Lung (tissue), 12 donors: Measurements from ENCODE around the gene MCM5. TPM values are rescaled to one million over a fixed set of nuclear protein-coding genes. Genes with fewer than 3 reads are reported as not detected.

Experiments
- ATAC-seq: fragments of 200-7000 bp; cut with Tn5 transposase; one replicate; pipeline ENCODE4 v1.9.1; 2020; ENCODE audit warnings: moderate number of reproducible peaks; ENCODE audit not compliant: insufficient read depth, low FRiP score
- DNase-seq, 3 donors: peaks; one replicate each; pipeline ENCODE4 v3.0.0-alpha.2; 2013 to 2017
- H3K27ac ChIP-seq, 2 donors: one replicate each; pipeline ENCODE4 v1.5.1; 2013; ENCODE audit warnings: mild to moderate bottlenecking in 2 of 2, moderate library complexity in 2 of 2, control low read depth in 1 of 2, inconsistent platforms in 1 of 2, low read depth in 1 of 2, low read length in 1 of 2
- H3K27me3 ChIP-seq, 3 donors: one replicate each; pipeline ENCODE4 v1.5.1; 2013; ENCODE audit warnings: low read length in 2 of 3; ENCODE audit not compliant: control insufficient read depth in 3 of 3, insufficient read depth in 3 of 3
- H3K36me3 ChIP-seq, 4 donors: one replicate each; pipeline ENCODE4 v1.5.1; 2013; ENCODE audit warnings: low read length in 4 of 4, mild to moderate bottlenecking in 1 of 4, moderate library complexity in 1 of 4; ENCODE audit not compliant: control insufficient read depth in 4 of 4, insufficient read depth in 4 of 4
- H3K4me1 ChIP-seq, 5 donors: one replicate each; pipeline ENCODE4 v1.5.1; 2013; ENCODE audit warnings: low read length in 5 of 5, mild to moderate bottlenecking in 2 of 5, moderate library complexity in 1 of 5; ENCODE audit not compliant: control insufficient read depth in 5 of 5, insufficient read depth in 5 of 5
- H3K4me3 ChIP-seq: one replicate; pipeline ENCODE4 v1.5.1; 2013; ENCODE audit warnings: mild to moderate bottlenecking, control low read depth, moderate library complexity
- H3K9ac ChIP-seq, 2 donors: one replicate each; pipeline ENCODE4 v1.5.1; 2013; ENCODE audit warnings: low read length in 2 of 2, control low read depth in 1 of 2; ENCODE audit not compliant: insufficient read depth in 1 of 2
- H3K9me3 ChIP-seq, 4 donors: one replicate each; pipeline ENCODE4 v1.5.1; 2013; ENCODE audit warnings: low read length in 3 of 4, mild to moderate bottlenecking in 1 of 4, moderate library complexity in 1 of 4; ENCODE audit not compliant: control insufficient read depth in 4 of 4, insufficient read depth in 3 of 4
- WGBS, 2 donors: extraction: QIAGEN DNeasy Blood & Tissue Kit; methylation state at CpG; one replicate each; pipeline ENCODE4 v1.1.7; 2013; 5-methylcytosine and 5-hydroxymethylcytosine counted together
- polyA plus RNA-seq, 2 donors: library from polyadenylated mRNA; stranded (reverse); fragments of 200-250 nt; gene quantifications; one replicate each; pipeline ENCODE4 v1.2.1, GENCODE V29; 2013
- total RNA-seq, 2 donors: library from RNA; depleted of rRNA in 1 of 2; stranded (reverse); fragments of >200 nt in 1 of 2; gene quantifications; one replicate each; pipeline ENCODE4 v1.2.1, GENCODE V29; 2014 to 2021
- TF ChIP-seq, protein P1 (sequence below): IDR thresholded peaks from 2 replicates; pipeline ENCODE4 v1.5.1; 2012; ENCODE audit warnings: mild to moderate bottlenecking; ENCODE audit errors: control extremely low read depth, extremely low read depth
- donor health status: control.
- donor health status: control.
- donor health status: Bipolar disorder and iron deficiency.
- donor health status: healthy.
- donor health status: DM: yes; HTN: yes; CAD: no.

MCM5 gene
- total and polyA plus RNA-seq, 4 donors = 17.6 to 43.1 (median 25.9) TPM

DNA sequence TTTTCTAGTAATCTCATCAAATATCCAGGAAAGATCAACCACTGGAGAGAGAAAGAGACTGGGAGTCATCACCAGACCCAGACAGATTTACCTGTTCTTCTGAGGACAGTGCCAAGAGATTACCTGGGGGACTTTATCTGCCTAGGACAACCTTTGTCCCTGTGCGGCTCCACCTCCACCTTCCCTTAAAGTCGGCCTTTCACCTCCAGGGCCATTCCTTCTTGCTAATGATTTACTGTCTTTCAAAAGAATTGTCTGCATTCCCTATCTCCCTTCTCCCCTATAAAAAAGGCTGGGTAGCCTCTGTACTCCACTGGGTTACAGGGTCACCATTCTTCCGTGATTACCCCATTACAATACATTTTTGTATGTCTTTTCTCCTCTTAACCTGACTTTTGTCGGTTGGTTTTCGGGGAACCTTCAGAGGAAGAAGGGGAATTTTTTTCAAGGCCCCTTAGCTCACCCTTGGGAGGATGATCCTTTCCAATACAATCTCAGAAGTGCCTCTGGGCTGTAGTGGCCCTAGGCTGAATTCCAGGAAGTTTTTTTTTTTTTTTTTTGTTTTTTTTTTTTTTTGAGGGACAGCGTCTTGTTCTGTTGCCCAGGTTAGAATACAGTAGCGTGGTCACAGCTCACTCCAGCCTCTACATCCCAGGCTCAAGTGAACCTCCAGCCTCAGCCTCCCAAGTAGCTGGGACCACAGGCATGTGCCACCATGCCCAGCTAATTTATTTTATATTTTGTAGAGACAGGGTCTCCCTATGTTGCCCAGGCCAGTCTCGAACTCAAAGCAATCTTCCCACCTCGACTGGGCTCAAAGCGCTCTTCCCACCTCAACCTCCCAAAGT lies 20.6 kb upstream of the MCM5 start:
- DNase-seq (no peak), ATAC-seq (no peak)
- no peak overlapping the region for H3K4me3 ChIP-seq
- TF ChIP-seq, protein P1, sequence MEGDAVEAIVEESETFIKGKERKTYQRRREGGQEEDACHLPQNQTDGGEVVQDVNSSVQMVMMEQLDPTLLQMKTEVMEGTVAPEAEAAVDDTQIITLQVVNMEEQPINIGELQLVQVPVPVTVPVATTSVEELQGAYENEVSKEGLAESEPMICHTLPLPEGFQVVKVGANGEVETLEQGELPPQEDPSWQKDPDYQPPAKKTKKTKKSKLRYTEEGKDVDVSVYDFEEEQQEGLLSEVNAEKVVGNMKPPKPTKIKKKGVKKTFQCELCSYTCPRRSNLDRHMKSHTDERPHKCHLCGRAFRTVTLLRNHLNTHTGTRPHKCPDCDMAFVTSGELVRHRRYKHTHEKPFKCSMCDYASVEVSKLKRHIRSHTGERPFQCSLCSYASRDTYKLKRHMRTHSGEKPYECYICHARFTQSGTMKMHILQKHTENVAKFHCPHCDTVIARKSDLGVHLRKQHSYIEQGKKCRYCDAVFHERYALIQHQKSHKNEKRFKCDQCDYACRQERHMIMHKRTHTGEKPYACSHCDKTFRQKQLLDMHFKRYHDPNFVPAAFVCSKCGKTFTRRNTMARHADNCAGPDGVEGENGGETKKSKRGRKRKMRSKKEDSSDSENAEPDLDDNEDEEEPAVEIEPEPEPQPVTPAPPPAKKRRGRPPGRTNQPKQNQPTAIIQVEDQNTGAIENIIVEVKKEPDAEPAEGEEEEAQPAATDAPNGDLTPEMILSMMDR = no peak
- H3K27me3 ChIP-seq = no peaks in the 10 kb centered on the region
- H3K9me3 ChIP-seq = no peaks in the 10 kb centered on the region
- peaks cover 0 to 32% (median 6%) of the 10 kb centered on the region in 5 donors for H3K4me1 ChIP-seq
- WGBS, 2 donors = 75 to 86% methylated on average over 10 of the region's 10 CpGs
- no peak overlapping the region for H3K27ac ChIP-seq
- H3K9ac ChIP-seq = no peak overlapping the region
- H3K36me3 ChIP-seq = peaks cover 0 to 4% (median 0%) of the 10 kb centered on the region in 4 donors

DNA sequence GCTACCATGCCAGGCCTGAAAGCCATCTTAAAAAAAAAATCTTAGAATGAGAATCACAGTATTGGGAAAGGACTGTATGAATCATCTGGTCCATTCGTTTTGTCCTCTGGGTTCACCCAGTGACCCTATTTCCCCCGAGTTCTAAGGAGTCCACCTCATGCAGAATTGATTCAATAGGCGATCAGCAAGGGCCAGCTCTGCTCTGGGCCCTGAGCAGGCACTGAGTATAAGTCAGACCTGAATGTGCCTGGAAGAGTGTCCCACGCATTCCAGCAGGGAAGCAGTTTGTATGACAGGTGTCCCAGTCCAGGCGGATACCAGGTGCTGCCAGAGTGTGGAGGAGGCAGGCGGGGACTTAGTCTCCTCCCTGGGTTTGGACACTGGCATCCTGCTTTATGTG lies 19.9 kb upstream of the MCM5 start:
- Histone ChIP-seq H3K4me1 (peaks cover 0 to 32% (median 6%) of the 10 kb centered on the region in 5 donors), H3K36me3 (peaks cover 0 to 4% (median 0%) of the 10 kb centered on the region in 4 donors), H3K27me3 (no peaks in the 10 kb centered on the region), H3K9me3 (no peaks in the 10 kb centered on the region), H3K27ac (no peak overlapping the region), H3K4me3 (no peak overlapping the region), H3K9ac (no peak overlapping the region)
- DNase-seq (no peak), ATAC-seq (no peak)
- 88% methylated on average over 6 of the region's 6 CpGs for WGBS, 2 donors
- TF ChIP-seq, protein P1 = no peak

GRCh38 chr22:35380537-35381423 lies 19.2 kb upstream of the MCM5 start, which contains the start of gene HMOX1:
TSS of gene HMOX1 (plus strand) at chr22:35381096. CDS start at chr22:35381174, 78 bp downstream.
- no peaks in the 10 kb centered on the region for H3K27me3 ChIP-seq
- TF ChIP-seq, protein P1 = no peak
- peaks cover 0 to 31% (median 6%) of the 10 kb centered on the region in 5 donors for H3K4me1 ChIP-seq
- H3K9me3 ChIP-seq = no peaks in the 10 kb centered on the region
- peak; percentile 90 to 94 (median 91) for DNase-seq
- peak; percentile 84 for ATAC-seq
- peak within 1 kb of the TSS; percentile 15 to 56 for H3K9ac ChIP-seq
- WGBS, 2 donors = 4 to 5% methylated on average over 45 to 47 of the region's 47 CpGs
- peak within 1 kb of the TSS; percentile 62 for H3K4me3 ChIP-seq
- H3K36me3 ChIP-seq = peaks cover 0 to 4% (median 0%) of the 10 kb centered on the region in 4 donors
- H3K27ac ChIP-seq = peak within 1 kb of the TSS; percentile 24 to 89
